Smooth muscle cell (in vitro differentiated cells): Measurements from ENCODE around the gene MRPS34. TPM values are rescaled to one million over a fixed set of nuclear protein-coding genes. Genes with fewer than 3 reads are reported as not detected.

ENCODE experiments used
- DNase-seq: peaks from one replicate; lab custom pipeline; 2025; ENCODE audit not compliant: unreplicated experiment; lab: John Stamatoyannopoulos, UW
- H2AFZ ChIP-seq: fragments of 200-600 bp; sonication (generic); 2 replicates; pipeline ENCODE4 v1.6.0; 2016; ENCODE audit warnings: antibody characterized with exemption, low read depth, mild to moderate bottlenecking
- H3F3A ChIP-seq: fragments of 200-600 bp; sonication (generic); 2 replicates; pipeline ENCODE4 v1.6.0; 2017; ENCODE audit warnings: antibody characterized with exemption, low read depth
- H3K27ac ChIP-seq: fragments of 200-600 bp; sonication (generic); 2 replicates; pipeline ENCODE4 v1.5.1; 2016; ENCODE audit warnings: low read depth, mild to moderate bottlenecking
- H3K27me3 ChIP-seq: fragments of 200-600 bp; sonication (generic); 2 replicates; pipeline ENCODE4 v1.6.1; 2016; ENCODE audit warnings: low read depth, mild to moderate bottlenecking
- H3K36me3 ChIP-seq: fragments of 200-600 bp; sonication (generic); 2 replicates; pipeline ENCODE4 v1.5.1; 2016; ENCODE audit warnings: low read depth
- H3K4me1 ChIP-seq: fragments of 200-600 bp; sonication (generic); 2 replicates; pipeline ENCODE4 v1.5.1; 2016; ENCODE audit warnings: low read depth
- H3K4me2 ChIP-seq: fragments of 200-600 bp; sonication (generic); 2 replicates; pipeline ENCODE4 v1.6.0; 2016; ENCODE audit warnings: mild to moderate bottlenecking
- H3K4me3 ChIP-seq: fragments of 200-600 bp; sonication (generic); 2 replicates; pipeline ENCODE4 v1.5.1; 2016; ENCODE audit warnings: mild to moderate bottlenecking
- H3K79me2 ChIP-seq: fragments of 200-600 bp; sonication (generic); 2 replicates; pipeline ENCODE4 v1.6.0; 2016; ENCODE audit warnings: low read depth, mild to moderate bottlenecking
- H3K9ac ChIP-seq: fragments of 200-600 bp; sonication (generic); 2 replicates; pipeline ENCODE4 v1.6.0; 2016; ENCODE audit warnings: low read depth
- H3K9me3 ChIP-seq: fragments of 200-600 bp; sonication (generic); replicated peaks from 2 replicates; pipeline ENCODE4 v1.5.1; 2016; ENCODE audit warnings: low read depth
- H4K20me1 ChIP-seq: fragments of 200-600 bp; sonication (generic); 2 replicates; pipeline ENCODE4 v1.6.0; 2016; ENCODE audit warnings: low read depth
- WGBS: methylation state at CpG from one replicate; pipeline ENCODE4 v1.1.7; 2016; ENCODE audit warnings: low lambda C conversion rate; 5-methylcytosine and 5-hydroxymethylcytosine counted together
- polyA plus RNA-seq: library from polyadenylated mRNA; unstranded; fragments of >200 nt; fragmentation: Nextera tagmentation; extraction: Ambion mirVana; gene quantifications from 2 replicates; pipeline ENCODE4 v1.2.1, GENCODE V29; 2016
- total RNA-seq: library from RNA; depleted of rRNA; stranded (reverse); fragments of >200 nt; gene quantifications from 2 replicates; pipeline ENCODE4 v1.2.3, GENCODE V29; 2014
- TF ChIP-seq, protein P1 (sequence below): fragments of 200-600 bp; sonication (generic); IDR thresholded peaks from 2 replicates; pipeline ENCODE4 v1.5.1; 2017; ENCODE audit warnings: borderline replicate concordance, mild to moderate bottlenecking, antibody characterized with exemption; ENCODE audit not compliant: insufficient read depth, poor library complexity, severe bottlenecking

Gene MRPS34
- total and polyA plus RNA-seq, 2 experiments from 2014 or later, result 62.9 to 111 TPM

DNA sequence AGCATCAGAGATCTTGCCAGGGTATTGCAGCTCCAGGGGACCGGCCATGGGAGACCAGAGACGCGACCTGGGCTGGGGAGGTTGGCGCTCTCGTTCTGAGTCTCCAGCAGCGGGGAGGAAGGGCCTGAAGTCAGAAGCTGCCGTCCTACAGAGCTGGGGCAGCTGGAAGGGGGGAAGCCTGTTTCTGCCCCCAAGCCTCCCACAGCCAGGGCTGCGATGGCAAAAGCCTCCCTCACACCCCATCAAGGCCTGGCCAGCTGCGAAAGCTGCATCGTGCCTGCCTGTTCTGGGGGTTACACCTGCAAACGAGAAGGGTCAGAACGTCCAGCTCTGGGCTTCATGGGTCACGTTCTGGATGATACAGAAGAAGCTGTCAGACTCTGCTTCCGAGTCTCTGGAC, 40.9 kb downstream of the MRPS34 start:
- Histone ChIP-seq H3K79me2 (peaks cover 4% of the 10 kb centered on the region), H3K4me1 (no peaks in the 10 kb centered on the region), H3K36me3 (no peaks in the 10 kb centered on the region), H3K27ac (no peak overlapping the region), H3K4me3 (no peak overlapping the region), H3F3A (peaks cover 16% of the 10 kb centered on the region), H2AFZ (no peak overlapping the region), H4K20me1 (peaks cover 29% of the 10 kb centered on the region), H3K9ac (no peak overlapping the region), H3K4me2 (no peak overlapping the region), H3K9me3 (no peaks in the 10 kb centered on the region), H3K27me3 (no peaks in the 10 kb centered on the region)
- no peak for DNase-seq
- TF ChIP-seq, protein P1, sequence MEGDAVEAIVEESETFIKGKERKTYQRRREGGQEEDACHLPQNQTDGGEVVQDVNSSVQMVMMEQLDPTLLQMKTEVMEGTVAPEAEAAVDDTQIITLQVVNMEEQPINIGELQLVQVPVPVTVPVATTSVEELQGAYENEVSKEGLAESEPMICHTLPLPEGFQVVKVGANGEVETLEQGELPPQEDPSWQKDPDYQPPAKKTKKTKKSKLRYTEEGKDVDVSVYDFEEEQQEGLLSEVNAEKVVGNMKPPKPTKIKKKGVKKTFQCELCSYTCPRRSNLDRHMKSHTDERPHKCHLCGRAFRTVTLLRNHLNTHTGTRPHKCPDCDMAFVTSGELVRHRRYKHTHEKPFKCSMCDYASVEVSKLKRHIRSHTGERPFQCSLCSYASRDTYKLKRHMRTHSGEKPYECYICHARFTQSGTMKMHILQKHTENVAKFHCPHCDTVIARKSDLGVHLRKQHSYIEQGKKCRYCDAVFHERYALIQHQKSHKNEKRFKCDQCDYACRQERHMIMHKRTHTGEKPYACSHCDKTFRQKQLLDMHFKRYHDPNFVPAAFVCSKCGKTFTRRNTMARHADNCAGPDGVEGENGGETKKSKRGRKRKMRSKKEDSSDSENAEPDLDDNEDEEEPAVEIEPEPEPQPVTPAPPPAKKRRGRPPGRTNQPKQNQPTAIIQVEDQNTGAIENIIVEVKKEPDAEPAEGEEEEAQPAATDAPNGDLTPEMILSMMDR, result no peak
- WGBS, result 95% methylated on average over 14 of the region's 14 CpGs

DNA sequence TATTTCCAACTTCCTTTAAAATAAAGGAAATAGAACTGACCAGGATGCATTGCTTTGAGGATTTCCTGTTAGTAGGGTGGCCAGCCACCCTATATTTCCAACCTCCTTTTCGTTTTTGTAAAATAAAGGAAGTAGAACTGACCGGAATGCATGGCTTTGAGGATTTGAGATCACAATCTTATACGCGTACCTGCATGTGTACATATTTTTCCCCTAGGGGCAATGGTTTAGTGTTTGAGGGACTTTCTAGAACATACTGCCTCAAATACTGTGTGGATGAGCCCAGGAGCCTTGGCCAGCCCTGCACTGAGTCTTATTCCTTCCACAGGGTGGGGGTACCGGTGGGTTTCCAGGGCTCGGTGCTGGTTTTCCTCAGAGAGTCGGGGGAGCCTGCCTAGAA, 41.3 kb downstream of the MRPS34 start:
- no peak for DNase-seq
- H3K27ac ChIP-seq, result no peak overlapping the region
- H3K4me3 ChIP-seq, result no peak overlapping the region
- no peaks in the 10 kb centered on the region for H3K36me3 ChIP-seq
- H3K9ac ChIP-seq, result no peak overlapping the region
- no peaks in the 10 kb centered on the region for H3K27me3 ChIP-seq
- peaks cover 33% of the 10 kb centered on the region for H4K20me1 ChIP-seq
- peaks cover 16% of the 10 kb centered on the region for H3F3A ChIP-seq
- H3K4me1 ChIP-seq, result no peaks in the 10 kb centered on the region
- WGBS, result 77% methylated on average over 7 of the region's 7 CpGs
- H3K9me3 ChIP-seq, result no peaks in the 10 kb centered on the region
- TF ChIP-seq, protein P1, result no peak
- H2AFZ ChIP-seq, result no peak overlapping the region
- H3K79me2 ChIP-seq, result peaks cover 9% of the 10 kb centered on the region
- H3K4me2 ChIP-seq, result no peak overlapping the region

DNA sequence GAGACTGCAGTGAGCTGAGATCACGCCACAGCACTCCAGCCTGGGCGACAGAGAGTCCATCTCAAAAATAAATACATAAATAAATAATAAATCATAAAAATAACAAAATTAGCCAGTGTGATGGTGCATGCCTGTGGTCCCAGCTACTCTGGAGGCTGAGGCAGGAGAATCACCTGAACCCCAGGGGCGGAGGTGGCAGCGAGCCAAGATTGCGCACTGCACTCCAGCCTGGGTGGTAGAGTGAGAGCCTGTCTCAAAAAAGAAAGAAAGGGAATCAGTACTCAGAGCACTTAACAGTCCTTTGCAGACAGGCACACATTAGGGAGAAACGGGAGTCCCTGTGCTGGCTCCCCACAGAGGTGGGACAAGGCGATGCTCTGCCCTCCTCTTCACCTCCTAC, 41.9 kb downstream of the MRPS34 start:
- WGBS, result 99% methylated on average over 7 of the region's 7 CpGs
- DNase-seq, result no peak
- H4K20me1 ChIP-seq, result peaks cover 39% of the 10 kb centered on the region

DNA sequence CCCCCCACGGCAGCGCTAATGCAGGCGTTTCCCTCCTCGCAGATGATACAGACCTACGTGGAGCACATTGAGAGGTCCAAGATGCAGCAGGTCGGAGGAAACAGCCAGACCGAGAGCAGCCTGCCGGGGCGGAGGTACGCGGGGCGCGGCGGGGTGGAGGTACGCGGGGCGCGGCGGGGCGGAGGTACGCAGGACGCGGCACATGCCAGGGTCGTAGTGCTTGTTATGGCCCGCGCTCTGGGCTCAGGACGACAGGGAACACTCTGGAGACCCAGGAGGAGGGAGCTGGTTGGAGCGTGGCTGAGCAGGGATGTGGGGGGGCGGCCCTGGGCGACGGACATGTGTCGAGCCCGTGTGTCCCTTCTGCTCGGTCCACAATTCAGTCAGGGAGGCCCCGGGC, 43.5 kb downstream of the MRPS34 start:
- WGBS, result 97% methylated on average over 21 of the region's 35 CpGs
- Histone ChIP-seq H2AFZ (no peak overlapping the region), H3K27ac (no peak overlapping the region), H3K4me2 (no peak overlapping the region), H4K20me1 (peaks cover 40% of the 10 kb centered on the region), H3K9ac (no peak overlapping the region), H3K79me2 (peaks cover 21% of the 10 kb centered on the region), H3K9me3 (no peaks in the 10 kb centered on the region), H3K4me3 (no peak overlapping the region), H3K4me1 (no peaks in the 10 kb centered on the region), H3K27me3 (no peaks in the 10 kb centered on the region), H3K36me3 (no peaks in the 10 kb centered on the region), H3F3A (peaks cover 2% of the 10 kb centered on the region)
- TF ChIP-seq, protein P1, result no peak
- DNase-seq, result no peak

More for the DNA sequence above, 41.9 kb downstream of the MRPS34 start:
- TF ChIP-seq, protein P1, result no peak
- peaks cover 16% of the 10 kb centered on the region for H3F3A ChIP-seq
- no peak overlapping the region for H3K4me2 ChIP-seq
- H3K79me2 ChIP-seq, result peaks cover 12% of the 10 kb centered on the region
- H3K4me3 ChIP-seq, result no peak overlapping the region
- H2AFZ ChIP-seq, result no peak overlapping the region
- H3K4me1 ChIP-seq, result no peaks in the 10 kb centered on the region
- H3K27me3 ChIP-seq, result no peaks in the 10 kb centered on the region
- no peaks in the 10 kb centered on the region for H3K9me3 ChIP-seq
- no peak overlapping the region for H3K27ac ChIP-seq
- H3K9ac ChIP-seq, result no peak overlapping the region
- H3K36me3 ChIP-seq, result no peaks in the 10 kb centered on the region
